CD4-positive, alpha-beta T cell treated with Interferon gamma for 1 hour (primary cell): ENCODE results near the gene PON2.
"Not testable (repeated sequence)": the region's sequence is repeated elsewhere in the genome, so short reads cannot be mapped to it uniquely, and the experiment has no call there.

Experiments used
- DNase-seq: peaks from one replicate; pipeline ENCODE4 v3.0.0-alpha.2; 2020

The PON2 gene

DNA sequence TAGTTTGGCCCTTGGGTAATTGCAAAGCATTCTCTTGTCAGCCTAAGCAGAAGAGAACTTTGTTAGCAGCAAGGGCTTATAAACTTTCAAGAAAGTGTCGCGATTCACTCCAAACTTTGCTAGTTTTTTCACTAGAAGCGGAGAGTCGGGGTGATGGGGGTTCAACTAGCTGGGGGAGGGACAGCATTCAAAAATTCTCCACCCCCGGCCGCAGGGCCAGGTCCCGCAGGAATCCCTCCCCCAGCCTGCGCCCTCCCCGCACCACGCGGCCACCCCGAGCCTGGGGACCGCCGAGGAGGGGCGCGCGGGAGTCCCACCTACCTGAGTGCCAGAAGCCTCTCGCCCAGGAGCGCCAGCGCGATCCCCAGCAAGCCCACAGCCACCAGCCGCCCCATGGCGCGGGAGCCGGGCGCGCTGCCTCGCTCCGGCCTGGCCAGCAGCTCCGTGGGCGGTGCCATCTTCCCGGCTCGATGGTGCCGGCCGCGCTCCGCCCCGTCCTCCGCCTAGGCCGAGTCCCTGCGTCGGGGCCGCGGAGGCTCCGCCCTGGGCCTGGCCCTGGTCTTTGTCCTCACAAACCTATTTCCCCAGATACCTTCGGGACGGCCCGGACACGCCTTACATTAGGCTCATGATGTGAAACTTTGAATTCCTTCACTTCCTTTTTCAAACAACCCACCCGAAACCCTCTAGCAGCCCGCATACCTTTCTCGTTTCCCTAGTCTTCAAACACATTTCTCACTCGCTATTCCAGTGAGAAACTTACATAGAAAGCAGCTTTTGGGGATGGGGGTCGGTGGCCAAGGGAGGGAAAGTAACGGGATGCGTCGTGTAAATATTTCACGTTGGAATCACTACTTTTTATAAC, at the start of gene PON2:
PON2 (minus strand) TSS at position 472 of the 865 bp plus-strand sequence; CDS start at position 395, 77 bp downstream.
- peak; percentile 50 for DNase-seq

DNA sequence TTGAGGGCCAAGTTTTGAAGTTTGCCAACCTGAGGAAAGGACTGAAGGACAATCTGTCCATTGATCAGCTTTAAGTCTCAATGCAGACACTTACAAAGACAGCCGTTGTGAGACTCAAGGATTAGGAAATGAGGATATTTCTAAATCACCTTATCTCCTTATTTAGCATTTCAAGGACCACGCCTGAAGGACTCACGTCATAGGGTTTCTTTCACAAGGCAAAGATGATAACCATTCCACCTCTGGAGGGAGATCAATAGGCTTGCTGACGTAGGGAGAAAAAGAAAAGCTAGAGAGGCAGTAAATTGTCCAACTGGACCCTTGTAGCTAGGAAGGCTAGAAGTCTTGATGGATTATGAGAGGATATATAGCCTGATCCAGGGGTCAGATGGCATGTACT, 47.6 kb upstream of the PON2 start:
- DNase-seq, result no peak

- no peak for DNase-seq
Measured at GRCh38 chr7:95481271-95482165, 46.7 kb upstream of the PON2 start.

DNA sequence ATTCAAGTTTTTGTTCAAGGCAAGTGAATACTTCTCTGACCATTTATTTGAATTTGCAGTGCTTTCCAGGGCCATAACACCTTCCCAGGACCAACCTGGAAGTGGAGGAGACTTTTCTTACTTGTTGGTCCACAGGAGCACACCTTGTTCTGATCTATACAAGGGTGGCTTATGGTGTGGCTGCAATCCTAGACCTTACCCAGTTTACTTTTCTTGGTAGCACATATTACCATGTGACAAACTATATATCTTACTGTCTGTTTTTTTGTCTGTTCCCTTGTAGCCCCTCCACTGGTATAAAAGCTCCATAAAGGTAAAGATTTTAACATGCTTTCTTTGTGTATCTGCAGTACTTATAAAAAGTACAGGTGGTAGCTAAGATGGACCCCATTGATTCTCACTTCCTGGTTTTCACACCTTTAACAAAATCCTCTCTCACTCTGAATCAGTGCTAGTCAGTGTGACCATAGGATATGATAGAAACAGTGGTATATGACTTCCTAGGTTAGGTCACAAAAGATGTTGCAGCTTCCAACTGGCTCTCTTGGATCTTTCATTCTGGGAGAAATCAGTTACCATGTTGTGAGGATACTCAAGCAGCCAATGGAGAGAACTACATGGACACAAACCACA, 45.3 kb upstream of the PON2 start:
- DNase-seq, result no peak

DNA sequence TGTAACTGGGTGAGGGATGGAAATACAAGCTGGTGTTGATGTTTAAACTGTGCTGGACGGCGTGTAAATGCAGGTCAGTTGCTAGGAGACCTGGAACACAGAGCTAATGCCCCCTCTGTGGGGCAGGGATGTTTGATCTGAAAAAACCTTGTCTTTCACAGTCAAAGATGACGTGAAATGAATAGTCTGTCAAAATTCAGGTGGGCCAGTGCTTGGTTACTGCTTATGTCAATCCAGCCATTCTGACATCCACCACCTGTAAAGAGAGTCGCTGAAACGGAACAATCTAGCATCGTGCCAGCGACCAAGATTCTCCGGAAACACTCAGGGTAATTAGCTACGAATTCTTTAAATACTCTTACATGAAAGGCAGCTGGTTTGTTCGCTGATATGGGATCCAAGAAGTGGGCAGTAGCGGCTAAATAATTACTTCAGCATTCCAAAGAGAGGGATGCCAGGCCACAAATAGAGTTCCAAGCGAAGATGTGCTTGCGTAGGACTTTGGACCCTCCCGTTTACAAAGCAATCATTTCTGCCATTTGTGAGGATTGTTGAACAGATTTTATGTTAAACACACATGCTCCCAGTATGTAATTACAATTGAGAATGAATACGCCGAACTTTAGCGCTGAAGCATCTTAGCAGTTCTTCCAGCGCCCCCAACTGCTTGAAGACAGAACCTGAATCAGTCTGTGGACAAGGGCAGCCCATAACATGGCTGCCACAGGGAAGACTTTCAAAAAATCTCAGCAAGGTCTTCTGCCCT, 43.6 kb upstream of the PON2 start:
- DNase-seq, result no peak

DNA sequence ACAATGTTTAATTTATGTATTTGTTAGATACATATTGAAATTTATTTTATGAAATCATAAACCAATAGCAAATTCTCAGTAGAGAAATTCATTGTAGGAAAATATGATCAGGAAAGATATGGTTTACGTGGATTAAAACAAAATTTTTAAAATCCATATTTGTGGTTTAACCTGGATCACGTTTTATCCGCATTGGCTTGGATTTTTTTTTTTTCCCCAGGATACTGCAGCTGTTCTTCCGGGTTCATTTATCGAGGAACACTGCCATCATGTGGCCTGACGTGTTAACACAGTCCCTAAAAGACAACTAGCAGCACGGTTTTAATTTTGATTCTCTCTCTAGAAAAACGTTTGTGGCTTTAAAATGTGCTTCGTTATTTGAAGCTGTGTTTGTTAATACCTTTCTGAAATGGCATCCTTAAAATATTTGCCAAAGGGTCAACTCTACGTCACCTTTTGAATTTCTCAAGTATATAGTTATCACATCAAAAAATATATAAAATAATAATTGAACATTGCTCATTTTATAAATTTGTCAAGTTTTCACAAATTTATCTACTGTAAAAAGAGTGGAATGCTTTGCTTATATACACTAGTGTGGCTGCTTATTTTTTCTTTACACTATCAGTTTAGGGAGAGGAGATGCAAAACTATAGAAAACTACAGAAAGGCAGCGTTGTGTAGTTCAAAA, 42.2 kb upstream of the PON2 start:
- DNase-seq, result peak; percentile 30

DNA sequence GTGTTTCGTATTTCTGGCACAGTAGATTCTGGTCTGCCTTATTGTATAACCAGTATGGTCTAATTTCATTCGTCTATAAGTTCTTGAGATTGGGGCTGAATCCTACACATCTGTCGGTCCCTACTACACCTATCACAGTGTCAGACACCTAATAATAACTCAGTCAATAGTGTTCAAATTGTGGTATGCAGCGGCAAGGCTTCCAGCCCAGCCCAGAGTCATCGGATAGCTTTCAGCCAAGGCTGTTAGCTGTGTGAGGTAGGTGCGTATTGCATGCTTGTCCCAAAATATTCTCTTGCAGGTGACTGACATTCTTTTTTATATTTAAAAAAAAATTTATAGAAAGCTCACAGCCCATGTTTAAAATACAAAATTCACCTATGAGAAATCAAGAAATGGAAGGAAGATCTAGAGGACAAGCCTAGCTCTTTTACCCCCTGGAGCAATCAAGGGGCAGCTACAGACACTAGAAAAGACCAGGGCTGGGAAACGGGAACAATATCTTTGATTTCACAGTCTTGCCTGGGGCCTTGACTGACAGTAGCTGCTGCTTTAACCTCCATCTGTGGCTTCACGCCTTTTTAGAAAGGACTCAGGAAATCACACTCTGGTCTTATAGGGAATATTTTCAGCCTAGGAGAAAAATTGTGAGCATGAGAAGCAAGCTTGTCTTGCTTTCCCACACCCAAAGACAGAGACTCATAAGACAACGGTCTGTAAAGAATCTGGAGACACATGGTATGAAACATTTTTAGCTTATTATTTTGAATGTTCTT, 41.4 kb upstream of the PON2 start:
- DNase-seq, result no peak

DNA sequence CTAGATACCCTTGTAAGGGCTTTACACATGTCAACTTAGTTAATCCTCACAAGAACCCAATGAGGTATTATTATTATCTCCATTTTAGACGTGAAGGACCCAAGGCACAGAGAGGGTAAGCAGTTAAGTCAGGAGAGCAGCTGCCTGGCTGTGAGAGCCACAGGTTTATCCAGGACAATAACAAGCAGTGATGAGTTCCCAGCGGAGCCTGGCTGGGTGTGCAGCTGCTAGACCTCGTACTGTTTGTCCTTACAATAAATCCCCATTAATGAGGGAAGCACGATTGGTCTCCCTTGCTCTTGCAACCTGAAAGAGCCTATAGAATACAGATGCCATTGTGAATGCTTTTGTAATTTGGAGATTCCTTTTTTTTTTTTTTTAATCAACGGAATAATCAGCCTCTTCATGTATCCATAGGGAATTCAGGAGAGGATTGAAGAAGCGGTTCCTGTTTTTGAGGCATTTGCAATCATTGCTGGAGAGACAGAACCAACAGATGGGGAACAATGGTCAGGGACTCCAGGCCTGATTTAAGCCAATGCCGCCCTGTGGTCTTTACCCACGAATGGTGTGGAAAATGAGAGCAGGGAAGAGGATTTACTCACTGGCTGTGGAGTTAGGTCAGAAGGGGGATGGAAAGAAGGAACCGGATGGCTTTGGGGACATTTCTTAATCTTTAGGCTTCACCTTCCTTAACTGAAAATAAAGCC, 38.6 kb upstream of the PON2 start:
- DNase-seq, result no peak

GRCh38 chr7:95472581-95473161, 37.8 kb upstream of the PON2 start:
- DNase-seq, result no peak

- no peak for DNase-seq
Measured at GRCh38 chr7:95471071-95471470, 36.2 kb upstream of the PON2 start.

DNA sequence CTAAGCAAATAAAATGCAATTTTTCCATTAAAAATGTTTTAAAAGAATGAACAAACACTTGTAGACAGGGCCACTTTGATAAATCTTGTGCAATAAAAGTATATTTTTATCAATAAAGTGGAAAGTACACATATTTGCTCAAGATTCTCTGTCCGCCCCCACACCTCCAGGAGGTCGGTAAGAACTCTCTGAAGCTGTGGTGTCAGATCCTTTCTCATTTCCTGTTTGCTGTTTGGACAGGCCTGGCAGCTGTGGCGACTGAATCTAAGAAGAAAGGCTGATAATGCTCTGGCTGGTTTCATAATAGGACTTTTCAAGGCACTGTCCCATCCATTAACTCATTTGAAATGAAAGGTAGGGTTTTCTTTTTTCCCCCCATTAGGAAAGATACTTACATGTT, 35.6 kb upstream of the PON2 start:
- no peak for DNase-seq

- DNase-seq, result no peak
Measured at GRCh38 chr7:95469848-95470247, 35.0 kb upstream of the PON2 start.

DNA sequence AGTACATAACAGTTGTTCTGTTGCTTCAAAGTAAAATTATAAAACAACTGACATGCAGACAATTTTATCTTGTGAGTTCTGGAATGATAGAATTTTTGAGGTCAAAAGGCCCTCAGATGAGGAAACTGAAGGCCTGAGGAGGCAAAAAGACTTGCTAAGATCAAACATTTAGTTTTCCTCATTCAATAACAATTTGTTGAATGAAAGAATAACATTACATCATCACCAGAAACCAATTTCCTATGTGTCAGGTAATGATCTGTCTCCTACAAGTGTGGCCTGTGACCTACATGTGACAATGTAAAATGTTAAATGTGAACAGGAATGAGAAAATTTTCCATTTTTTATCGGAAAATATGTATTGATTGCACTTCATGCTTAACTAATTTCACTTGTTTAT, 34.4 kb upstream of the PON2 start:
- DNase-seq, result no peak

- DNase-seq, result no peak
Measured at GRCh38 chr7:95467912-95468607, 33.2 kb upstream of the PON2 start.

GRCh38 chr7:95460653-95461052, 25.8 kb upstream of the PON2 start:
- DNase-seq, result not testable (repeated sequence)

DNA sequence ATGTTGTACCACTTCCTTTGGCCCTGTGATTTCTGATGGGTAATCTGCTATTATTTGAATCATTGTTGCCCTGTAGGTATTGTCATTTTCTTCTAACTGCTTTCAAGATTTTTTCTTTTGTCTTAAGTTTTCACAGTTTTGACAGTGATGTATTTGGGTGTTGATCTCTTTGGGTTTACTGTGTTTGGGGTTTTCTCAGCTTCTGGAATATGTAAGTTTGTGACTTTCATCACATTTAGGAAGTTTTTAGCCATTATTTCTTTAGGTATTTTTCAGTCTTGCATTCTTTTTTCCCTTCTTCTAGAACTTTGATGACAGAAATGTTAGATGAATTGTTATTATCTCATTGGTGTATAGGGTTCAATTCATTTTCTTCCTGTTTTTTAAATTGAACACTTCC, 23.1 kb upstream of the PON2 start:
- DNase-seq, result no peak

DNA sequence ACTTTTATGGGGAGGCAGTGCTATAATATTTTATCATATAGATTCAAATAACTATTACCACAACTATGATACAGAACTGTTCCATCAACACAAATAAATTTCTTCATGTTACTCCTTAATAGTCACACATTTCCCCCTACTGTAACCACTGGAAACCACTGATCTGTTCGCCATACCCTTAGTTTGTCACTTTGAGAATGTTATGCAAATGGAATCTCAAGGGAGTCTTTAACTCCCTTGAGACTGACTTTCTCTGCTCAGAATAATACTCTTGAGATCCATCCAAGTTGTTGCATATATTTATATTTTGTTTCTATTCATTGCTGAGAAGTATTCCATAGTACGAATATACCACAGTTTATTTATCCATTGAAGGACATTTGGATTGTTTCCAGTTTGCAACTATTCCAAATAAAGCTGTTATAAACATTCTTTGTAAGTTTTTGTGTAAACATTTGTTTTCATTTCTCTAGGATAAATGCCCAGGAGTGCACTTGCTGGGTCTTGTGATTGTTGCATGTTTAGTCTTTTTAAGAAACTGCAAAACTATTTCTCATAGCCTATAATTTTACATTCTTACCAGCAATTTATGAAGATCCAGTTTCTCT, 19.7 kb upstream of the PON2 start:
- no peak for DNase-seq

GRCh38 chr7:95446618-95447017, 11.8 kb upstream of the PON2 start:
- DNase-seq, result no peak

DNA sequence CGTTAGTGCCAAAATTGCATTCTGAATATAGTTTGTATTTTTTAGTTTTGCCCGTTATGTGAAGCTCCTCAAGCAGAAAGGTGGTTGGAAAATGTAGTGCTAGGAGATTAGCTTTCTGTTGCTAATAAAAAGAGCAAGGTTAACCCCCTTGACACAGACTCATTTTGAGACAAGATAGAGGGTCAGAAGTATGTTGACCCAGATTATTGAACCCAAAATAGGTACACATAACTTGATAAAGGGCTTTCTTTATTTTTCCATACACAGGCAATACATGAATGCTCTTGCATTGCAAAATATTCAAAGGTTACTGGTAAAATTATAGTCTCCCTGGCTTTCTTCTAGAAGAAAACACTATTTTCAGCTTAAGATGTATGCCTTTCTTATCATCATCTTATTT, 10.0 kb upstream of the PON2 start:
- no peak for DNase-seq
